Hepatocyte (in vitro differentiated cells): ENCODE results near the gene CCNK. TPM values are rescaled to one million over a fixed set of nuclear protein-coding genes. Genes with fewer than 3 reads are reported as not detected.

Experiments
- DNase-seq: peaks from one replicate; pipeline ENCODE4 v3.0.0-alpha.2; 2016; ENCODE audit warnings: low spot score
- H2AFZ ChIP-seq: fragments of 200-600 bp; sonication (generic); 2 replicates; pipeline ENCODE4 v1.6.0; 2016; ENCODE audit warnings: antibody characterized with exemption, mild to moderate bottlenecking
- H3K27ac ChIP-seq: fragments of 200-600 bp; sonication (generic); 2 replicates; pipeline ENCODE4 v1.5.1; 2016; ENCODE audit warnings: mild to moderate bottlenecking
- H3K27me3 ChIP-seq: fragments of 200-600 bp; sonication (generic); 2 replicates; pipeline ENCODE4 v1.6.1; 2016
- H3K36me3 ChIP-seq: fragments of 200-600 bp; sonication (generic); replicated peaks from 2 replicates; pipeline ENCODE4 v1.5.1; 2016; ENCODE audit warnings: low read depth; ENCODE audit not compliant: insufficient read depth
- H3K4me1 ChIP-seq: fragments of 200-600 bp; sonication (generic); 2 replicates; pipeline ENCODE4 v1.5.1; 2016; ENCODE audit warnings: mild to moderate bottlenecking, moderate library complexity; ENCODE audit not compliant: insufficient read depth
- H3K4me2 ChIP-seq: fragments of 200-600 bp; sonication (generic); 2 replicates; pipeline ENCODE4 v1.6.0; 2016
- H3K4me3 ChIP-seq: fragments of 200-600 bp; sonication (generic); 2 replicates; pipeline ENCODE4 v1.5.1; 2016; ENCODE audit warnings: mild to moderate bottlenecking
- H3K79me2 ChIP-seq: fragments of 200-600 bp; sonication (generic); 2 replicates; pipeline ENCODE4 v1.6.0; 2017; ENCODE audit warnings: mild to moderate bottlenecking
- H3K9me2 ChIP-seq: fragments of 200-600 bp; sonication (generic); replicated peaks from 2 replicates; pipeline ENCODE4 v1.6.0; 2017; ENCODE audit warnings: mild to moderate bottlenecking; ENCODE audit not compliant: insufficient read depth
- H3K9me3 ChIP-seq: fragments of 200-600 bp; sonication (generic); 2 replicates; pipeline ENCODE4 v1.5.1; 2016; ENCODE audit warnings: low read depth, mild to moderate bottlenecking
- H4K20me1 ChIP-seq: fragments of 200-600 bp; sonication (generic); 2 replicates; pipeline ENCODE4 v1.6.0; 2016; ENCODE audit warnings: mild to moderate bottlenecking; ENCODE audit not compliant: insufficient read depth, poor library complexity, severe bottlenecking
- EZH2 ChIP-seq: fragments of 200-600 bp; sonication (generic); IDR thresholded peaks from 2 replicates; pipeline ENCODE4 v1.6.1; 2016; ENCODE audit warnings: antibody characterized with exemption, mild to moderate bottlenecking, borderline replicate concordance
- EZH2phosphoT487 ChIP-seq: fragments of 200-600 bp; sonication (generic); IDR thresholded peaks from one replicate; pipeline ENCODE4 v1.6.1; 2018; ENCODE audit warnings: antibody characterized with exemption, mild to moderate bottlenecking, low read depth, moderate library complexity; ENCODE audit not compliant: unreplicated experiment, severe bottlenecking
- WGBS: methylation state at CpG from one replicate; pipeline ENCODE4 v1.1.6; 2016; ENCODE audit warnings: low lambda C conversion rate; ENCODE audit errors: missing lambda C conversion rate; 5-methylcytosine and 5-hydroxymethylcytosine counted together
- polyA plus RNA-seq: library from polyadenylated mRNA; unstranded; fragments of >200 nt; fragmentation: Nextera tagmentation; extraction: Ambion mirVana; gene quantifications from 2 replicates; pipeline ENCODE4 v1.2.1, GENCODE V29; 2016
- total RNA-seq: library from RNA; depleted of rRNA; stranded (reverse); fragments of >200 nt; gene quantifications from 2 replicates; pipeline ENCODE4 v1.2.3, GENCODE V29; 2014
- TF ChIP-seq, protein P1 (sequence below): fragments of 200-600 bp; sonication (generic); IDR thresholded peaks from 2 replicates; pipeline ENCODE4 v1.5.1; 2016; ENCODE audit warnings: antibody characterized with exemption, mild to moderate bottlenecking; ENCODE audit not compliant: poor library complexity

Gene CCNK
- total and polyA plus RNA-seq, 2 experiments from 2014 or later = 11.1 to 15.6 TPM

- H3K36me3 ChIP-seq = no peaks in the 10 kb centered on the region
- H3K4me1 ChIP-seq = peaks cover 4% of the 10 kb centered on the region
Observed at GRCh38 chr14:99516871-99517642, 35.8 kb downstream of the CCNK start.

GRCh38 chr14:99517643-99518381 is 36.6 kb downstream of the CCNK start:
- Histone ChIP-seq H3K4me3 (no peak overlapping the region), H3K4me2 (no peak overlapping the region), H3K9me2 (no peaks in the 10 kb centered on the region), H4K20me1 (peaks cover 32% of the 10 kb centered on the region), H3K4me1 (peaks cover 8% of the 10 kb centered on the region), H2AFZ (no peak overlapping the region), H3K36me3 (no peaks in the 10 kb centered on the region), H3K9me3 (no peaks in the 10 kb centered on the region), H3K27me3 (no peaks in the 10 kb centered on the region), H3K27ac (no peak overlapping the region), H3K79me2 (peaks cover 39% of the 10 kb centered on the region)
- WGBS = 86% methylated on average over 11 of the region's 16 CpGs
- TF ChIP-seq EZH2phosphoT487 = no peak
- TF ChIP-seq EZH2 = no peak
- TF ChIP-seq, protein P1, sequence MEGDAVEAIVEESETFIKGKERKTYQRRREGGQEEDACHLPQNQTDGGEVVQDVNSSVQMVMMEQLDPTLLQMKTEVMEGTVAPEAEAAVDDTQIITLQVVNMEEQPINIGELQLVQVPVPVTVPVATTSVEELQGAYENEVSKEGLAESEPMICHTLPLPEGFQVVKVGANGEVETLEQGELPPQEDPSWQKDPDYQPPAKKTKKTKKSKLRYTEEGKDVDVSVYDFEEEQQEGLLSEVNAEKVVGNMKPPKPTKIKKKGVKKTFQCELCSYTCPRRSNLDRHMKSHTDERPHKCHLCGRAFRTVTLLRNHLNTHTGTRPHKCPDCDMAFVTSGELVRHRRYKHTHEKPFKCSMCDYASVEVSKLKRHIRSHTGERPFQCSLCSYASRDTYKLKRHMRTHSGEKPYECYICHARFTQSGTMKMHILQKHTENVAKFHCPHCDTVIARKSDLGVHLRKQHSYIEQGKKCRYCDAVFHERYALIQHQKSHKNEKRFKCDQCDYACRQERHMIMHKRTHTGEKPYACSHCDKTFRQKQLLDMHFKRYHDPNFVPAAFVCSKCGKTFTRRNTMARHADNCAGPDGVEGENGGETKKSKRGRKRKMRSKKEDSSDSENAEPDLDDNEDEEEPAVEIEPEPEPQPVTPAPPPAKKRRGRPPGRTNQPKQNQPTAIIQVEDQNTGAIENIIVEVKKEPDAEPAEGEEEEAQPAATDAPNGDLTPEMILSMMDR = no peak
- DNase-seq = no peak

More at GRCh38 chr14:99516871-99517642, 35.8 kb downstream of the CCNK start:
- H2AFZ ChIP-seq = no peak overlapping the region
- no peak overlapping the region for H3K4me2 ChIP-seq
- no peak overlapping the region for H3K27ac ChIP-seq
- peaks cover 30% of the 10 kb centered on the region for H4K20me1 ChIP-seq
- no peak for DNase-seq
- H3K9me2 ChIP-seq = no peaks in the 10 kb centered on the region
- no peaks in the 10 kb centered on the region for H3K9me3 ChIP-seq
- H3K4me3 ChIP-seq = no peak overlapping the region
- WGBS = 88% methylated on average over 14 of the region's 14 CpGs
- H3K27me3 ChIP-seq = no peaks in the 10 kb centered on the region
- peaks cover 37% of the 10 kb centered on the region for H3K79me2 ChIP-seq
- no peak for TF ChIP-seq EZH2
- TF ChIP-seq EZH2phosphoT487 = no peak
- TF ChIP-seq, protein P1 = no peak

DNA sequence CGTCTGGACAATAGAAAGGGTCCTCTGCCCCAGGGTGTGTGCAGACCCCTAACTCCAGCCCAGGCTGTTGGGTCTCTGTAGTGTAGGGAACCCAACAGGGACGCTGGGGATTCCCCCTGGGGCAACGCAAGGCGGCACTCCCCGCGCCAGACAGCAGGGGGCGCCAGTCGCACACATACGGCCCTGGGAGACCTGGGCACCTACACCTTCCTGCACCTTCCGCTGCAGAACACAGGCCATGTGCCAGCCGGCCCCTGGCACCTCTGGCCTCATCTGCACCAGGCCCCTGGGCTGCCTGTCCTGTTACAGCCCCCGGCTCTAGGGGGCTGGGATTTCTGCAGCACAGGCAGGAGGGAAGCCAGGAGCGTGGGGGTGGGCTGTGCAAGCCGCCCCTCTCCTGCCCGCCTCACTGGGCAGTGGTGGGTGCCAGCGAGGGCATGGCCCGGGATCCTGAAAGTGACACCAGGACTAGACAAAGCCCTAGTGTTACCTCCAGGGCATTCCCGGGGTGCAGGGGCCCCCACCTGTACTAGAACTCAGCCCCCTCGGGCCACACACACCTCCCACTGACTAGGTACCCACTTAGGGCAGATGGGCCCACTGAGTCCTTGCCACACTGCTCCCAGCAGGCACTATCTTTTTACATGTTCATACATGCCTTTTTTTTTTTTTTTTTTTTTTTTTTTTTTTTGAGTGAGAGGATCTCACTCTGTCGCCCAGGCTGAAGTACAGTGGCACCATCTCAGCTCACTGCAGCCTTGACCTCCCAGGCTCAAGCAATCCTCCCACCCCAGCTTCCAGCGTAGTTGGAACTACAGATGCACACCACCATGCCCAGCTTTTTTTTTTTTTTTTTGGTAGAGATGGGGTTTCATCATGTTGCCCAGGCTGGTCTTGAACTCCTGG is 37.5 kb downstream of the CCNK start:
- Histone ChIP-seq H3K27ac (no peak overlapping the region), H4K20me1 (peaks cover 38% of the 10 kb centered on the region), H3K4me1 (peaks cover 17% of the 10 kb centered on the region), H3K9me2 (no peaks in the 10 kb centered on the region), H3K27me3 (no peaks in the 10 kb centered on the region), H2AFZ (no peak overlapping the region), H3K36me3 (no peaks in the 10 kb centered on the region), H3K79me2 (peaks cover 42% of the 10 kb centered on the region), H3K4me3 (no peak overlapping the region), H3K9me3 (no peaks in the 10 kb centered on the region), H3K4me2 (no peak overlapping the region)
- DNase-seq = peak; percentile 82
- WGBS = 49% methylated on average over 21 of the region's 21 CpGs
- TF ChIP-seq EZH2phosphoT487 (no peak), EZH2 (no peak)
- TF ChIP-seq, protein P1 = peak; percentile 97
